HEK293 (cell line): Measurements from ENCODE around the gene ZNF8.

Experiments
- CTCF ChIA-PET: fragments of 350-600 bp; formaldehyde crosslinking; extraction: SDS; loops from one replicate; lab custom pipeline; 2021; ENCODE audit warnings: antibody characterized with exemption; lab: Yijun Ruan, JAX
- POLR2A ChIA-PET: fragments of 300-600 bp; formaldehyde crosslinking; extraction: SDS; loops from one replicate; lab custom pipeline; 2020; ENCODE audit warnings: antibody characterized with exemption, inconsistent platforms; lab: Yijun Ruan, JAX
- H3K27ac ChIP-seq: fragments of 200-500 bp; sonication (Bioruptor generic); 2 replicates; pipeline ENCODE4 v1.5.1; 2014; ENCODE audit warnings: low read depth, low read length, control low read depth, inconsistent platforms; ENCODE audit errors: extremely low read depth
- H3K36me3 ChIP-seq, 2 experiments: fragments of 200-500 bp in 1 of 2; sonication (Bioruptor generic) in 1 of 2; 1 replicate in 1 of 2; 2 replicates in 1 of 2; pipeline ENCODE4 v1.5.1; 2014 to 2017; ENCODE audit warnings: inconsistent platforms in 2 of 2, low read length in 2 of 2; ENCODE audit not compliant: control insufficient read depth in 2 of 2, insufficient read depth in 1 of 2
- H3K4me1 ChIP-seq: fragments of 200-500 bp; sonication (Bioruptor generic); 2 replicates; pipeline ENCODE4 v1.5.1; 2014; ENCODE audit warnings: mild to moderate bottlenecking, low read length, inconsistent platforms; ENCODE audit not compliant: control insufficient read depth, insufficient read depth
- H3K4me3 ChIP-seq: 2 replicates; pipeline ENCODE4 v1.5.1; 2011; ENCODE audit warnings: low read depth, mild to moderate bottlenecking, control low read depth, low read length, moderate library complexity
- H3K9me3 ChIP-seq: fragments of 200-500 bp; sonication (Bioruptor generic); 2 replicates; pipeline ENCODE4 v1.5.1; 2014; ENCODE audit warnings: low read depth, low read length, inconsistent platforms; ENCODE audit not compliant: control insufficient read depth, insufficient read depth
- AEBP2 ChIP-seq: fragments of 450-650 bp; formaldehyde crosslinking; IDR thresholded peaks from 2 replicates; pipeline ENCODE4 v1.5.1; 2016; ENCODE audit warnings: missing biosample characterization, missing genetic modification characterization, borderline replicate concordance
- MZF1 ChIP-seq: fragments of 450-650 bp; formaldehyde crosslinking; IDR thresholded peaks from 2 replicates; pipeline ENCODE4 v1.5.1; 2017; ENCODE audit warnings: missing biosample characterization, missing genetic modification characterization, borderline replicate concordance
- SCRT2 ChIP-seq: fragments of 450-650 bp; formaldehyde crosslinking; IDR thresholded peaks from 2 replicates; pipeline ENCODE4 v1.5.1; 2016; ENCODE audit warnings: missing biosample characterization, missing genetic modification characterization
- ZBTB11 ChIP-seq: fragments of 450-650 bp; formaldehyde crosslinking; conservative IDR thresholded peaks from 2 replicates; pipeline ENCODE4 v1.5.1; 2016; ENCODE audit warnings: low read depth, missing biosample characterization, missing genetic modification characterization
- ZNF18 ChIP-seq: fragments of 450-650 bp; formaldehyde crosslinking; IDR thresholded peaks from 2 replicates; pipeline ENCODE4 v1.5.1; 2016; ENCODE audit warnings: missing biosample characterization, missing genetic modification characterization
- ZNF23 ChIP-seq: fragments of 450-650 bp; formaldehyde crosslinking; IDR thresholded peaks from 2 replicates; pipeline ENCODE4 v1.5.1; 2016; ENCODE audit warnings: missing biosample characterization, missing genetic modification characterization, borderline replicate concordance
- ZNF341 ChIP-seq: fragments of 450-650 bp; formaldehyde crosslinking; IDR thresholded peaks from 2 replicates; pipeline ENCODE4; 2016; ENCODE audit warnings: low read depth, missing biosample characterization, missing genetic modification characterization
- ZNF362 ChIP-seq: fragments of 450-650 bp; formaldehyde crosslinking; IDR thresholded peaks from 2 replicates; pipeline ENCODE4 v1.5.1; 2016; ENCODE audit warnings: missing biosample characterization, missing genetic modification characterization
- ZNF398 ChIP-seq: fragments of 450-650 bp; formaldehyde crosslinking; IDR thresholded peaks from 2 replicates; pipeline ENCODE4 v1.5.1; 2017; ENCODE audit warnings: missing biosample characterization, missing genetic modification characterization
- ZNF488 ChIP-seq: fragments of 450-650 bp; formaldehyde crosslinking; IDR thresholded peaks from 2 replicates; pipeline ENCODE4 v1.5.1; 2016; ENCODE audit warnings: missing biosample characterization, missing genetic modification characterization
- ZNF529 ChIP-seq: fragments of 450-650 bp; formaldehyde crosslinking; IDR thresholded peaks from 2 replicates; pipeline ENCODE4 v1.5.1; 2017; ENCODE audit warnings: missing genetic modification characterization, missing biosample characterization; ENCODE audit not compliant: insufficient replicate concordance
- ZNF623 ChIP-seq: fragments of 450-650 bp; formaldehyde crosslinking; IDR thresholded peaks from 2 replicates; pipeline ENCODE4 v1.5.1; 2016; ENCODE audit warnings: missing biosample characterization, missing genetic modification characterization
- ZNF626 ChIP-seq: fragments of 450-650 bp; sonication (Bioruptor Pico); formaldehyde crosslinking; IDR thresholded peaks from 2 replicates; pipeline ENCODE4 v1.5.1; 2018; ENCODE audit warnings: missing biosample characterization, missing genetic modification characterization, inconsistent platforms
- ZNF629 ChIP-seq: fragments of 450-650 bp; formaldehyde crosslinking; IDR thresholded peaks from 2 replicates; pipeline ENCODE4 v1.5.1; 2017; ENCODE audit warnings: missing biosample characterization, missing genetic modification characterization
- ZNF654 ChIP-seq: fragments of 450-650 bp; formaldehyde crosslinking; IDR thresholded peaks from 2 replicates; pipeline ENCODE4 v1.5.1; 2016; ENCODE audit warnings: low read depth, missing biosample characterization, missing genetic modification characterization
- ZNF704 ChIP-seq: fragments of 450-650 bp; formaldehyde crosslinking; IDR thresholded peaks from 2 replicates; pipeline ENCODE4 v1.5.1; 2016; ENCODE audit warnings: missing biosample characterization, missing genetic modification characterization
- ZNF747 ChIP-seq: fragments of 450-650 bp; formaldehyde crosslinking; IDR thresholded peaks from 2 replicates; pipeline ENCODE4 v1.5.1; 2016; ENCODE audit warnings: missing biosample characterization, missing genetic modification characterization
- ZNF776 ChIP-seq: fragments of 450-650 bp; formaldehyde crosslinking; IDR thresholded peaks from 2 replicates; pipeline ENCODE4 v1.5.0; 2017; ENCODE audit warnings: missing biosample characterization, missing genetic modification characterization, borderline replicate concordance

Gene ZNF8

GRCh38 chr19:58278541-58279041 lies at the start of gene ZNF8 (continued):
- TF ChIP-seq ZNF398 (no peak), ZNF362 (tag by site-specific recombination) (no peak), ZNF23 (tag by site-specific recombination) (no peak), ZNF488 (tag by site-specific recombination) (no peak), ZNF626 (tag by site-specific recombination) (no peak), ZNF623 (tag by site-specific recombination) (no peak), MZF1 (no peak), ZNF747 (tag by site-specific recombination) (no peak), ZNF776 (no peak), ZNF629 (tag by site-specific recombination) (no peak), AEBP2 (tag by site-specific recombination) (no peak)

GRCh38 chr19:58229255-58229639 lies 49.5 kb upstream of the ZNF8 start:
- ChIA-PET CTCF (interaction anchor here (0.6 to 1.3 kb wide), 5 partner anchors 11 to 291 kb away, joined by 3 to 5 read pairs (median 3); no protein-coding TSS in a partner anchor), POLR2A (interaction anchor here (0.6 to 2.3 kb wide), 21 partner anchors 8 to 346 kb away, joined by 3 to 23 read pairs (median 5); partner anchors contain the start of genes CHMP2A, ZBTB45, ZNF274 and ZNF329)
- H3K9me3 ChIP-seq = peaks cover 3% of the 10 kb centered on the region
- H3K27ac ChIP-seq = peak overlapping the region; percentile 90; the same call in 1 of the 2 replicates
- no peaks in the 10 kb centered on the region for H3K4me1 ChIP-seq
- peaks cover 47 to 48% of the 10 kb centered on the region in 2 experiments for H3K36me3 ChIP-seq
- peak overlapping the region; percentile 93 for H3K4me3 ChIP-seq
- TF ChIP-seq ZNF704 (tag by site-specific recombination) = no peak
- TF ChIP-seq ZBTB11 (tag by site-specific recombination) = no peak
- TF ChIP-seq ZNF341 (tag by site-specific recombination) = 0 out of 2 replicates have a peak, but pooled peaks have one; percentile 24
- no peak for TF ChIP-seq ZNF18 (tag by site-specific recombination)
- TF ChIP-seq SCRT2 = peak; percentile 60
- TF ChIP-seq ZNF529 (tag by site-specific recombination) = no peak
- no peak for TF ChIP-seq ZNF654 (tag by site-specific recombination)
